Measurements from ENCODE around the gene C11orf87. TPM values are rescaled to one million over a fixed set of nuclear protein-coding genes. Genes with fewer than 3 reads are reported as not detected.
A peak's percentile ranks its signal among the peaks of the same experiment; 100 is the strongest.

C11orf87 gene
- total and polyA plus RNA-seq, 10 of the 15 experiments (the other 5 are each of a cell fraction or from before 2014, with no cell fraction given) = not detected

DNA sequence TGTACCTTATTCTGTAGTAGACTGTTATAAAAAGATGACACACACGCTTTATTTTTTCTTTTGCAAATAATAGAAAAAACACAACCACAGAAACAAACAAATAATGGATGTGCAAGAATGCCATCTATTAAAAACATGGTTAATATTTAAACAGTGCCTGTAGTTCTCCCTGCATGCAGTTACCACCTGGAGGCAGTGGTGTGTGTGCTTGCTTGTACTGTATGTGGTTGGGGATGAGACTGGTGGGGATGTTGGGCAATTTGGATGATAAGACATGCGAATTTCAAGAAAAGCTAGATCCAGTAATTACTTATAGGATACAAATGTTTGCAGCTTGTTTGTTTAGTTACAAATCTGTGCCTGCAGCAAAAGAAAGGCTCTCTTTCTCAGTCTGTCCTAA is 3.6 kb downstream of the C11orf87 start (continued):
- TF ChIP-seq, protein P1, sequence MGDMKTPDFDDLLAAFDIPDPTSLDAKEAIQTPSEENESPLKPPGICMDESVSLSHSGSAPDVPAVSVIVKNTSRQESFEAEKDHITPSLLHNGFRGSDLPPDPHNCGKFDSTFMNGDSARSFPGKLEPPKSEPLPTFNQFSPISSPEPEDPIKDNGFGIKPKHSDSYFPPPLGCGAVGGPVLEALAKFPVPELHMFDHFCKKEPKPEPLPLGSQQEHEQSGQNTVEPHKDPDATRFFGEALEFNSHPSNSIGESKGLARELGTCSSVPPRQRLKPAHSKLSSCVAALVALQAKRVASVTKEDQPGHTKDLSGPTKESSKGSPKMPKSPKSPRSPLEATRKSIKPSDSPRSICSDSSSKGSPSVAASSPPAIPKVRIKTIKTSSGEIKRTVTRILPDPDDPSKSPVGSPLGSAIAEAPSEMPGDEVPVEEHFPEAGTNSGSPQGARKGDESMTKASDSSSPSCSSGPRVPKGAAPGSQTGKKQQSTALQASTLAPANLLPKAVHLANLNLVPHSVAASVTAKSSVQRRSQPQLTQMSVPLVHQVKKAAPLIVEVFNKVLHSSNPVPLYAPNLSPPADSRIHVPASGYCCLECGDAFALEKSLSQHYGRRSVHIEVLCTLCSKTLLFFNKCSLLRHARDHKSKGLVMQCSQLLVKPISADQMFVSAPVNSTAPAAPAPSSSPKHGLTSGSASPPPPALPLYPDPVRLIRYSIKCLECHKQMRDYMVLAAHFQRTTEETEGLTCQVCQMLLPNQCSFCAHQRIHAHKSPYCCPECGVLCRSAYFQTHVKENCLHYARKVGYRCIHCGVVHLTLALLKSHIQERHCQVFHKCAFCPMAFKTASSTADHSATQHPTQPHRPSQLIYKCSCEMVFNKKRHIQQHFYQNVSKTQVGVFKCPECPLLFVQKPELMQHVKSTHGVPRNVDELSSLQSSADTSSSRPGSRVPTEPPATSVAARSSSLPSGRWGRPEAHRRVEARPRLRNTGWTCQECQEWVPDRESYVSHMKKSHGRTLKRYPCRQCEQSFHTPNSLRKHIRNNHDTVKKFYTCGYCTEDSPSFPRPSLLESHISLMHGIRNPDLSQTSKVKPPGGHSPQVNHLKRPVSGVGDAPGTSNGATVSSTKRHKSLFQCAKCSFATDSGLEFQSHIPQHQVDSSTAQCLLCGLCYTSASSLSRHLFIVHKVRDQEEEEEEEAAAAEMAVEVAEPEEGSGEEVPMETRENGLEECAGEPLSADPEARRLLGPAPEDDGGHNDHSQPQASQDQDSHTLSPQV (IDR thresholded peaks at IDR 0.05) = no peak
- TF ChIP-seq MEF2A (IDR thresholded peaks at IDR 0.05; ENCODE audit: insufficient read depth, low read depth, low read length) = no peak
- no peak for TF ChIP-seq JUNB (IDR thresholded peaks at IDR 0.05)
- TF ChIP-seq POLR2A (IDR thresholded peaks at IDR 0.05; ENCODE audit: low read depth, low read length) = no peak
- no peak for TF ChIP-seq ZNF24 (IDR thresholded peaks at IDR 0.05)
- no peak for TF ChIP-seq RELA (IDR thresholded peaks at IDR 0.05; ENCODE audit: borderline replicate concordance, partially characterized antibody)

DNA sequence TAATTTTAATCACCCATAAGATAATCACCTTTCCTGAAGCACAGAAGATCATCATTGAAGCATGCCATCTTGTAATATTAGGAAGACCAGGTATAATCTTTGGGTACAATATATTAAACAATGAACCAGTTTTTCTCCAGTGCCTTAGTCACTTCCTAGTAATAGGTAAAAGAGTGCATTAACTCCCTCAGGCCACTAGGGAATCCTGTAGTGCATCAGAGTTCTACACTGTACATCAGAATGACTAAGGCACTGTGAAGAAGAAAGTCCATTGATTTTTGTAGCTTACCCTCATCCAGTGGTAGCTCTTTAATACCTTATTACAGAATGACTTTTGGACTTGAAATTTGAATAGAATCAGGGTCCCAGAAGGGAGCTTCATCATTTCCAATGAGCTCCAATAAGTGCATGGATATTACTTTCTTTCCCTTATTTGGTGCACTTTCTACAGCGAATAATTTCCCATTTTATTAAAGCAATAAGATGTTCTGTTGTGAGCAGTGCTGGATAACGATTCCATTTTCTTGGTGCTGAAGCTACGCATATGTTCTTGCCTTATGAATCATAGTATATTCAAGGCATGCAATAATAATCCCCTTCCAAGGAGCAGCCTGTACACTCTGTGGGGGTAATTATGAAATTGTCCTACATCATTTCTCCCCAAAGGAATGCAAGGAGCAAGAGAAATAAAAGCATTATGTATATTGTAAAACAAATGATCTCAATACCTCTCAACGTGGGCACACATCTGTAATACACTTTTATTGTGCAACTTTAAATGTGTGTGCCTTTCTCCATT is 4.7 kb downstream of the C11orf87 start:
- H4K20me1 ChIP-seq (ENCODE audit: control insufficient read depth, insufficient read depth) = no peaks in the 10 kb centered on the region
- ChIA-PET POLR2A (no interaction called here), CTCF (interaction anchor here (0.9 to 2.3 kb wide), 3 partner anchors 10 to 638 kb away, joined by 3 to 7 read pairs (median 3); no protein-coding TSS in a partner anchor), SMC1A (ENCODE audit: uncharacterized antibody, unreplicated experiment) (interaction anchor here (0.7 to 1.6 kb wide), 3 partner anchors 13 to 848 kb away, joined by 3 to 4 read pairs (median 4); no protein-coding TSS in a partner anchor), RAD21 (ENCODE audit: unreplicated experiment) (interaction anchor here (1.5 kb wide), 1 partner anchor 13 kb away, joined by 4 read pairs; no protein-coding TSS in a partner anchor)
- no peak overlapping the region for H3K4me2 ChIP-seq (ENCODE audit: control insufficient read depth, insufficient read depth)
- no peak overlapping the region for H2AFZ ChIP-seq (ENCODE audit: control insufficient read depth, low read depth, low read length)
- intact Hi-C loops (cut with micrococcal nuclease; ENCODE audit: unreplicated experiment) = no loop called here
- BruUV-seq (replicated peaks) = no TSS peak
- no peak overlapping the region for H3K27ac ChIP-seq (ENCODE audit: control insufficient read depth, insufficient read depth)
- peaks cover 5 to 7% of the 10 kb centered on the region in 2 experiments for H3K27me3 ChIP-seq (replicated peaks in 1 of 2; ENCODE audit: control insufficient read depth in 2 of 2, insufficient read depth in 2 of 2, low read length in 1 of 2)
- no peaks in the 10 kb centered on the region for H3K36me3 ChIP-seq (ENCODE audit: control insufficient read depth in 2 of 2, insufficient read depth in 2 of 2, low read length in 1 of 2)
- no peaks in the 10 kb centered on the region for H3K79me2 ChIP-seq (ENCODE audit: control insufficient read depth, insufficient read depth, low read length)
- peak; percentile 66 for ATAC-seq
- 12% methylated on average over 4 of the region's 4 CpGs for WGBS (ENCODE audit: insufficient coverage, insufficient replicate concordance, low lambda C conversion rate, missing lambda C conversion rate)
- no peak overlapping the region for H3K4me3 ChIP-seq
- no peak for FAIRE-seq
- H3K9ac ChIP-seq (ENCODE audit: control insufficient read depth, insufficient read depth, low read length) = no peak overlapping the region
- in situ Hi-C loops (cut with MboI) = no loop called here
- DNase-seq (ENCODE audit: low read depth, low spot score) = no peak
- no peak for TF ChIP-seq EGR1 (IDR thresholded peaks at IDR 0.05; ENCODE audit: borderline replicate concordance in 1 of 2, low read depth in 2 of 2, low read length in 2 of 2)
- TF ChIP-seq, protein P2, sequence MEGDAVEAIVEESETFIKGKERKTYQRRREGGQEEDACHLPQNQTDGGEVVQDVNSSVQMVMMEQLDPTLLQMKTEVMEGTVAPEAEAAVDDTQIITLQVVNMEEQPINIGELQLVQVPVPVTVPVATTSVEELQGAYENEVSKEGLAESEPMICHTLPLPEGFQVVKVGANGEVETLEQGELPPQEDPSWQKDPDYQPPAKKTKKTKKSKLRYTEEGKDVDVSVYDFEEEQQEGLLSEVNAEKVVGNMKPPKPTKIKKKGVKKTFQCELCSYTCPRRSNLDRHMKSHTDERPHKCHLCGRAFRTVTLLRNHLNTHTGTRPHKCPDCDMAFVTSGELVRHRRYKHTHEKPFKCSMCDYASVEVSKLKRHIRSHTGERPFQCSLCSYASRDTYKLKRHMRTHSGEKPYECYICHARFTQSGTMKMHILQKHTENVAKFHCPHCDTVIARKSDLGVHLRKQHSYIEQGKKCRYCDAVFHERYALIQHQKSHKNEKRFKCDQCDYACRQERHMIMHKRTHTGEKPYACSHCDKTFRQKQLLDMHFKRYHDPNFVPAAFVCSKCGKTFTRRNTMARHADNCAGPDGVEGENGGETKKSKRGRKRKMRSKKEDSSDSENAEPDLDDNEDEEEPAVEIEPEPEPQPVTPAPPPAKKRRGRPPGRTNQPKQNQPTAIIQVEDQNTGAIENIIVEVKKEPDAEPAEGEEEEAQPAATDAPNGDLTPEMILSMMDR (IDR thresholded peaks at IDR 0.05 in 2 of 3, conservative IDR thresholded peaks at IDR 0.05 in 1 of 3; ENCODE audit: control insufficient read depth in 2 of 3, extremely low read depth in 1 of 3, insufficient read depth in 1 of 3, low read depth in 3 of 3, low read length in 3 of 3) = 0 out of 6 replicates have a peak, but pooled peaks of 2 of the 3 experiments have one; percentile 4 to 12
- TF ChIP-seq ZBED1 (IDR thresholded peaks at IDR 0.05; ENCODE audit: borderline replicate concordance) = no peak
- no peaks in the 10 kb centered on the region for H3K9me3 ChIP-seq (replicated peaks; ENCODE audit: control insufficient read depth, insufficient read depth, low read length)
- no peaks in the 10 kb centered on the region for H3K4me1 ChIP-seq (ENCODE audit: control insufficient read depth, insufficient read depth, low read length)
